Smooth muscle cell (in vitro differentiated cells): Measurements from ENCODE around the gene CALCB. TPM values are rescaled to one million over a fixed set of nuclear protein-coding genes. Genes with fewer than 3 reads are reported as not detected.

Experiments
- DNase-seq: peaks from one replicate; lab custom pipeline; 2025; ENCODE audit not compliant: unreplicated experiment; lab: John Stamatoyannopoulos, UW
- H2AFZ ChIP-seq: fragments of 200-600 bp; sonication (generic); 2 replicates; pipeline ENCODE4 v1.6.0; 2016; ENCODE audit warnings: antibody characterized with exemption, low read depth, mild to moderate bottlenecking
- H3F3A ChIP-seq: fragments of 200-600 bp; sonication (generic); 2 replicates; pipeline ENCODE4 v1.6.0; 2017; ENCODE audit warnings: antibody characterized with exemption, low read depth
- H3K27ac ChIP-seq: fragments of 200-600 bp; sonication (generic); 2 replicates; pipeline ENCODE4 v1.5.1; 2016; ENCODE audit warnings: low read depth, mild to moderate bottlenecking
- H3K27me3 ChIP-seq: fragments of 200-600 bp; sonication (generic); 2 replicates; pipeline ENCODE4 v1.6.1; 2016; ENCODE audit warnings: low read depth, mild to moderate bottlenecking
- H3K36me3 ChIP-seq: fragments of 200-600 bp; sonication (generic); 2 replicates; pipeline ENCODE4 v1.5.1; 2016; ENCODE audit warnings: low read depth
- H3K4me1 ChIP-seq: fragments of 200-600 bp; sonication (generic); 2 replicates; pipeline ENCODE4 v1.5.1; 2016; ENCODE audit warnings: low read depth
- H3K4me2 ChIP-seq: fragments of 200-600 bp; sonication (generic); 2 replicates; pipeline ENCODE4 v1.6.0; 2016; ENCODE audit warnings: mild to moderate bottlenecking
- H3K4me3 ChIP-seq: fragments of 200-600 bp; sonication (generic); 2 replicates; pipeline ENCODE4 v1.5.1; 2016; ENCODE audit warnings: mild to moderate bottlenecking
- H3K79me2 ChIP-seq: fragments of 200-600 bp; sonication (generic); 2 replicates; pipeline ENCODE4 v1.6.0; 2016; ENCODE audit warnings: low read depth, mild to moderate bottlenecking
- H3K9ac ChIP-seq: fragments of 200-600 bp; sonication (generic); 2 replicates; pipeline ENCODE4 v1.6.0; 2016; ENCODE audit warnings: low read depth
- H3K9me3 ChIP-seq: fragments of 200-600 bp; sonication (generic); replicated peaks from 2 replicates; pipeline ENCODE4 v1.5.1; 2016; ENCODE audit warnings: low read depth
- H4K20me1 ChIP-seq: fragments of 200-600 bp; sonication (generic); 2 replicates; pipeline ENCODE4 v1.6.0; 2016; ENCODE audit warnings: low read depth
- WGBS: methylation state at CpG from one replicate; pipeline ENCODE4 v1.1.7; 2016; ENCODE audit warnings: low lambda C conversion rate; 5-methylcytosine and 5-hydroxymethylcytosine counted together
- polyA plus RNA-seq: library from polyadenylated mRNA; unstranded; fragments of >200 nt; fragmentation: Nextera tagmentation; extraction: Ambion mirVana; gene quantifications from 2 replicates; pipeline ENCODE4 v1.2.1, GENCODE V29; 2016
- total RNA-seq: library from RNA; depleted of rRNA; stranded (reverse); fragments of >200 nt; gene quantifications from 2 replicates; pipeline ENCODE4 v1.2.3, GENCODE V29; 2014
- TF ChIP-seq, protein P1 (sequence below): fragments of 200-600 bp; sonication (generic); IDR thresholded peaks from 2 replicates; pipeline ENCODE4 v1.5.1; 2017; ENCODE audit warnings: borderline replicate concordance, mild to moderate bottlenecking, antibody characterized with exemption; ENCODE audit not compliant: insufficient read depth, poor library complexity, severe bottlenecking

Gene CALCB
- total and polyA plus RNA-seq, 2 experiments from 2014 or later: not detected

DNA sequence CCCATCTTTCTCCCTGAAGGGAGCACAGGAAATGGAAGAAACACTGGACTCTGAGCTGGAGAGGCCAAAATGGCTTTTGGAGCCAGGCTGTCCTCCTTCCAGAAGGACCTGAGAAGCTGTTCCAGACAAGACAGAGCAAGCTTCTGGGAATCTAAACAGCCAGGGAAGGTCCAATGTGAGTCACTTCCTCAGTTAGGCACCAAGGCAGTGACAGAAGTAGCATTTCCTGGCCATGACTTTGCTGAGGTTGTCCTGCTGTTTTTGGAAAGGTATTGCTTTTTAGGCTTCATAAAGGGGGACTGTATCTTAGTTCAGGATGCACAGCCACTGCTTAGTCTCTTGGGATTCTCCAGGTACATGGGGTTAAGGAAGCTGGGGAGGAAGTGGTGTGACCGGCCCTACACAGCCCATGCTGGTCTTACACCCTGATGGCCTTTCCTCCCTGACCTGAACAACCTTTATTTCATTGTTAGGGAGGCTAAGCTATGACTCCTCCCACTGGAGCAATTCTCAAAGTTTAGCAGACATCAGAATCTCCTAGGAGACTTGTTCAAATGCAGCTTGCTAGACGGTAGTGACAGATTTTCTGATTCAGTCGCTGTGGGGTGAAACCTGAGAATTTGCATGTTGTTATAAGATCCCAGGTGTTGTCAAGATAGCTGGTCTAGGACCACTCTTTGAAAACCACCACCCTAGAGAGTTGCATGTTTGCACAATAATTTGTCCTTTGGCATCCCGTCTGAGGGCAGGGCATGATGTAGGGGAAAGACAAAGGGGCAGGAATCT is 34.5 kb downstream of the CALCB start:
- peak overlapping the region; percentile 63 for H3K27ac ChIP-seq
- H3K79me2 ChIP-seq: no peaks in the 10 kb centered on the region
- no peaks in the 10 kb centered on the region for H3K36me3 ChIP-seq
- no peaks in the 10 kb centered on the region for H3K27me3 ChIP-seq
- H3K4me2 ChIP-seq: peak overlapping the region; percentile 46
- no peaks in the 10 kb centered on the region for H3F3A ChIP-seq
- no peak overlapping the region for H3K4me3 ChIP-seq
- H3K4me1 ChIP-seq: peaks cover 8% of the 10 kb centered on the region
- no peak overlapping the region for H3K9ac ChIP-seq
- H3K9me3 ChIP-seq: no peaks in the 10 kb centered on the region
- H2AFZ ChIP-seq: peak overlapping the region; percentile 38
- DNase-seq: no peak
- TF ChIP-seq, protein P1, sequence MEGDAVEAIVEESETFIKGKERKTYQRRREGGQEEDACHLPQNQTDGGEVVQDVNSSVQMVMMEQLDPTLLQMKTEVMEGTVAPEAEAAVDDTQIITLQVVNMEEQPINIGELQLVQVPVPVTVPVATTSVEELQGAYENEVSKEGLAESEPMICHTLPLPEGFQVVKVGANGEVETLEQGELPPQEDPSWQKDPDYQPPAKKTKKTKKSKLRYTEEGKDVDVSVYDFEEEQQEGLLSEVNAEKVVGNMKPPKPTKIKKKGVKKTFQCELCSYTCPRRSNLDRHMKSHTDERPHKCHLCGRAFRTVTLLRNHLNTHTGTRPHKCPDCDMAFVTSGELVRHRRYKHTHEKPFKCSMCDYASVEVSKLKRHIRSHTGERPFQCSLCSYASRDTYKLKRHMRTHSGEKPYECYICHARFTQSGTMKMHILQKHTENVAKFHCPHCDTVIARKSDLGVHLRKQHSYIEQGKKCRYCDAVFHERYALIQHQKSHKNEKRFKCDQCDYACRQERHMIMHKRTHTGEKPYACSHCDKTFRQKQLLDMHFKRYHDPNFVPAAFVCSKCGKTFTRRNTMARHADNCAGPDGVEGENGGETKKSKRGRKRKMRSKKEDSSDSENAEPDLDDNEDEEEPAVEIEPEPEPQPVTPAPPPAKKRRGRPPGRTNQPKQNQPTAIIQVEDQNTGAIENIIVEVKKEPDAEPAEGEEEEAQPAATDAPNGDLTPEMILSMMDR: no peak
- H4K20me1 ChIP-seq: no peaks in the 10 kb centered on the region
- WGBS: 94% methylated on average over 4 of the region's 4 CpGs

DNA sequence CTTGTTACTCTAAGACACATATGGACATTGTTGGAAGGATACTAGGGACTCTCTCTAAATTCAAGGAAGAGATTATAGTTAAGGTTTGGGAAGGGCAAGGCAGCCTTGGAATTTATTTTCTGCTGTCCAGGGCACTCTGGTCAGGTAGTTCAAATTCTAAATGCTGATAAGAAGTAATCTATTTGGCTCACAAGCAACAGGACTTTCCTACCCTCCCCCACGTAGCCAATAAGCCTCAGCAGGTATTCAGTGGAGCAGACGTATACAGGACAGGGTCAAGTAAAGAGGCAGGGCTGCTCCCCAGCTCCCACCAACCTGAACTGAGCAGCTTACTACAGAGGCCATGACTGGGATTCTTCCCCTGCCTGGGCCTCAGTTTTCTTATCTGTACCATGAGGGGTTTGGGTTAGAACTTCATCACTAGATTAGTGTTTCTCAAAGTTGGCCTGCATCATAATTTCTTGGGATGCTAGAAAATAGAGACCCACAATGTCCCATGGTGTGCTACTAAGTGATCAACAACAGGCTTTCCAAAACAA is 35.3 kb downstream of the CALCB start:
- H3K9ac ChIP-seq: no peak overlapping the region
- no peaks in the 10 kb centered on the region for H3F3A ChIP-seq
- no peaks in the 10 kb centered on the region for H3K36me3 ChIP-seq
- H3K27ac ChIP-seq: no peak overlapping the region
- H3K4me1 ChIP-seq: peaks cover 8% of the 10 kb centered on the region
- WGBS: 95% methylated on average over 2 of the region's 2 CpGs
- TF ChIP-seq, protein P1: no peak
- no peaks in the 10 kb centered on the region for H4K20me1 ChIP-seq
- no peak overlapping the region for H3K4me3 ChIP-seq
- DNase-seq: no peak
- H2AFZ ChIP-seq: no peak overlapping the region
- H3K27me3 ChIP-seq: peaks cover 1% of the 10 kb centered on the region
- no peak overlapping the region for H3K4me2 ChIP-seq
- no peaks in the 10 kb centered on the region for H3K9me3 ChIP-seq
- H3K79me2 ChIP-seq: no peaks in the 10 kb centered on the region

DNA sequence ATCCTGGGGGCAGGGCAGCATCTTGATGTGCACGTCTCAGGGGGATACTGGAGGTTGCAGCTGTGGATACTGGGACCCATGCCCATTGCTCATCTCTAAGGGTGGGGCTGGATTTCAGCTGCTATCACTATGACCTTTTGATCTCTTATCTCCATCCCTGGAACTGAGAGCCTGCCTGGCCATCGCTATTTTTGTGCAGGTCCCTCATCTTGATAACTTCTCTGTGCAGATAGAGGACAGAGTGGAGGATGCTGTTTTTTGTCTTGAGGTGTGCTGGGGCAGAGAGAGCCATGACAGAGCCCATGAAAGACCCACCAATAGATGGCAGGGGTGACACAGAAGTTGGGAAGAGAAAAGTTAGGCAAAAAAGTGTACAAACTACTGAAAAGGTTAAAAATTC is 36.2 kb downstream of the CALCB start:
- no peak overlapping the region for H3K27ac ChIP-seq
- no peaks in the 10 kb centered on the region for H3K9me3 ChIP-seq
- H3K4me3 ChIP-seq: no peak overlapping the region
- peaks cover 8% of the 10 kb centered on the region for H3K4me1 ChIP-seq
- TF ChIP-seq, protein P1: no peak
- no peaks in the 10 kb centered on the region for H3K36me3 ChIP-seq
- H2AFZ ChIP-seq: no peak overlapping the region
- no peaks in the 10 kb centered on the region for H3F3A ChIP-seq
- no peak for DNase-seq
- peaks cover 10% of the 10 kb centered on the region for H3K27me3 ChIP-seq
- H3K9ac ChIP-seq: no peak overlapping the region
- 93% methylated on average over 2 of the region's 2 CpGs for WGBS
- H3K79me2 ChIP-seq: no peaks in the 10 kb centered on the region
- no peaks in the 10 kb centered on the region for H4K20me1 ChIP-seq
- no peak overlapping the region for H3K4me2 ChIP-seq
